NB4 (cell line): Measurements from ENCODE around the gene GADL1.

ENCODE experiments used
- CTCF ChIP-seq: IDR thresholded peaks from one replicate; pipeline ENCODE4 v1.5.1; 2012; ENCODE audit warnings: low read depth, low read length
- MAX ChIP-seq: IDR thresholded peaks from 2 replicates; pipeline ENCODE4 v1.6.1; 2011; ENCODE audit warnings: low read depth, low read length
- MYC ChIP-seq: IDR thresholded peaks from 2 replicates; pipeline ENCODE4 v1.6.1; 2011; ENCODE audit warnings: low read depth, low read length

- TF ChIP-seq CTCF (no peak), MYC (no peak), MAX (no peak)
Measured at GRCh38 chr3:30893678-30894325, 659 bp downstream of the GADL1 start.
